HG02798 (cell line): ENCODE data around the gene NUBP2.

Experiments
- ATAC-seq: cut with Tn5 transposase; IDR thresholded peaks from one replicate; pipeline ENCODE4 v1.9.1; 2021; ENCODE audit warnings: mild to moderate bottlenecking; ENCODE audit not compliant: unreplicated experiment, poor library complexity

The NUBP2 gene

DNA sequence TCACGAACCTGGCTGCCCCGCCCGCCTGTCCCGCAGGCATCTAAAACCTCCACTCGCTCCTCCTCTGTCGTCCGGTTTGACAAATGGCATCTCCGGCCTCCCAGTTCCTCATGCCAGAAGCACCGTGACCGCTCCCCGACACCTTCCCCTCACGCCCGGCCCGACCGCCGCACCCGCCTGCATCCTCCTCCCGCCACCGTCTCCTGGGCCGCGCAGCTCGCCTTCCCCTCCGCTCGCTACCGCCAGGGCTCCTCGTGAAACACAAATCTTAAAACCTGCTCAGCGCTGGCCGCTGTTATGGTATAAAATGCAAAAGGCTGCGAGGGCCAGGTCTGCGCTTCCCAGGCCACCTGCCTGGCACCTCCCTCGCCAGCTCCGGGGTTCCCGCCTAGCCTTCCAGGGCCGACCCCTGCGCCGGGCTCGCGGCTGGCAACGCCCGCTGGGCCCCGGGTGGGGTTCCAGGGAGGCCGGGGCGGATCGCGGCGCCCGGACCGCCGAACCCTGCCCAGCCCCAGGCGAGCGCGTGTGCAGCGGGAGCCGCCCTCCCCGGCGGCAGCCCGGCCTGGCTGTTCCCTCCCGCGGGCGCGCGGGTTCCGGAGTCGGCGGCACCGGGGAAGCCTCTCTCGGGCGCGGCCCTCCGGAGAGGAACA, 877 bp upstream of the NUBP2 start:
- peak; percentile 1 for ATAC-seq

DNA sequence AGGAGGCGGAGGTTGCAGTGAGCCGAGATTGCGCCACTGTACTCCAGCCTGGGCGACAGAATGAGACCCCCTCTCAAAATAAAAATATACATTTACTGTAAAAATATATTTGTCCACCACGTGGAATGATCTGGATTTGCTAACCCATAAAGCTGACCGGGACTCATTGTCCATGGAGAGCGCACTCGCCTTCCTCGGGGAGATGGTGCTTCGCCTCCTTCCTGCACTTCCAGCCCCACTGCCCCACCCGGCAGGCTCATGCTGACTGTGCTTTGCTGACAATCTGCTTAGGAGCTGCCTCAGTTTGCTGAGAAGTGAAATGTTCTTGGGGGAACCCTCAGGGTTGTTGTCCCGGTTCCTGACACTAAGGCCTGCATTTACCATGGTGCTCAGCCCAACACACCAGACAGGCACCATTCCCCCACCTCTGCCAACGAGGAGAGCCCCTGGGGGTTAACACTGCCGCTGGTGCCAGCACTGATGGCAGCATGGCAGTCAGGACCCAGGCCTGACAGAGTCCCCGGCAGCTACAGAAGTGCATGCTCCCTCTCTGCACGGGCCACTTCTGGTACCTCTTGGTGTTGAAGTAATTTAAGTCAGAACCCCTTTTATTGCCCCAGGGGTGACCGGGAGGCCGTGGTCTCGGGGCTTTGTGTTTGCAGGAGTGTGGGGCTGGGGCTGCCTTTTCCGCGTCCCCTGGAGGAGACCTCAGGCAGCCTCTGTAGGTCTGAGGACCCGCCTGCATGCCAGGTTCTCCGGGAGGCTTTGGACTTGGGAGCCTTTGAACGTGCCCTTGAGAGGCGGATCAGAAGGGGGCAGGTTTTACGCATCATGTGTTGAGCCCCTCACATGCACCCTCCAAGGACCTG, 2.5 kb downstream of the NUBP2 start:
- no peak for ATAC-seq

DNA sequence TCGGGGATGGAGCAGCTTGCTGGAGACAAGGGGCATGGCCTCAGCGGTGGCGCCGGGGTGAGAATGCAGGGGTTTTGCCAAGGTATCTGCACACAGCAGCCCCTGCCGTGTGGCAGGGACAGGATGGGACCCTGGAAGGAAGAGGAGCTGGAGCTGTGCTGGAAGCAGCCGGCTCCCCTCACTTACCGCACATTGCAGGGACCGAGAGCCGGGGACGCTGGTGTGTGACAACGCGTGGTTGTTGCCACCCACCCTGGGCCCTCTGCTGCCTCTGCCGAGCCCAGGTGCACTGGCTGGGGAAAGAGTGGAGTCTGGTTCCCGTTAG, 3.0 kb downstream of the NUBP2 start:
- ATAC-seq, result no peak

DNA sequence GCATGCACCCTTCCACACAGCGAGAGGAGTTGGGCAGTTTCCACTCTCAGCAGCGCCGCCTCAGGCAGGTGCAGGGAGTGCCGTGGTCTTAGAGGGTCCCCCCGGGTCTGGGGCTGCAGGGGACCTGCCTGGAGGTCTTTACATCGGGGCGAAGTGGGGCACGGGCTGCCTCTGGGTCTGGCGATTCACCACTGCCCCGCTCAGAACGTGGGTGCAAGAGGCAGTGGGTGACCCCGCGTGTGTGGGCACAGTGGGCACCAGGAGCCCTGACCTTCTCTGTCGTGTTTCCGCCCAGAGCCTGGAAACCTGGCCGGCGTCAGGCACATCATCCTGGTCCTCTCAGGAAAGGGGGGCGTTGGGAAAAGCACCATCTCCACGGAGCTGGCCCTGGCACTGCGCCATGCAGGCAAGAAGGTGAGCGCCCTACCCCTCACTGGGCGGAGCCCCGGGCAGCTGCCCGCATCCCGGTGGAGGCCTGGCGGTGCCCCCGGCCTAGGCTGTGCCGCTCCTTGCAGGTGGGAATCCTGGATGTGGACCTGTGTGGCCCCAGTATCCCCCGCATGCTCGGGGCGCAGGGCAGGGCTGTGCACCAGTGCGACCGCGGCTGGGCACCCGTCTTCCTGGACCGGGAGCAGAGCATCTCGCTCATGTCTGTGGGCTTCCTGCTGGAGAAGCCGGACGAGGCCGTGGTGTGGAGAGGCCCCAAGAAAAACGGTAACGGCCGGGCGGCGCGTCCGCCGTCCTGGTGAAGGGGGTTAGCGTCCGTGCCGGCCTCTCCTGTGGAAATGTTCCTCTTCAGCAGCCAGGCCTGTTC, 3.7 kb downstream of the NUBP2 start:
- ATAC-seq, result no peak

DNA sequence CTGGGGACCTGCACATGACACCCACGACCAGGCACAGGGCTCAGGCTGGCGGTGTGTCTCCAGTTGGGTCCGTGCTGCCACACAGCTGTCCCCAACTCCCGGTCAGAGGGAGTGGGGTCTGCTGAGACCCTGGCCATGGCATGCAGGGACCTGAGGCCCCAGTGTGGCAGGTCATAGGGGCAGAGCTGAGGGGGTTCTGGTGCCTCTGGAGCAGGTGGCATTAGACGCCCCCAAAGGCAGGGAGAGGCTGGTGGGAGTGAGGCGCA, 4.2 kb downstream of the NUBP2 start:
- ATAC-seq, result no peak

DNA sequence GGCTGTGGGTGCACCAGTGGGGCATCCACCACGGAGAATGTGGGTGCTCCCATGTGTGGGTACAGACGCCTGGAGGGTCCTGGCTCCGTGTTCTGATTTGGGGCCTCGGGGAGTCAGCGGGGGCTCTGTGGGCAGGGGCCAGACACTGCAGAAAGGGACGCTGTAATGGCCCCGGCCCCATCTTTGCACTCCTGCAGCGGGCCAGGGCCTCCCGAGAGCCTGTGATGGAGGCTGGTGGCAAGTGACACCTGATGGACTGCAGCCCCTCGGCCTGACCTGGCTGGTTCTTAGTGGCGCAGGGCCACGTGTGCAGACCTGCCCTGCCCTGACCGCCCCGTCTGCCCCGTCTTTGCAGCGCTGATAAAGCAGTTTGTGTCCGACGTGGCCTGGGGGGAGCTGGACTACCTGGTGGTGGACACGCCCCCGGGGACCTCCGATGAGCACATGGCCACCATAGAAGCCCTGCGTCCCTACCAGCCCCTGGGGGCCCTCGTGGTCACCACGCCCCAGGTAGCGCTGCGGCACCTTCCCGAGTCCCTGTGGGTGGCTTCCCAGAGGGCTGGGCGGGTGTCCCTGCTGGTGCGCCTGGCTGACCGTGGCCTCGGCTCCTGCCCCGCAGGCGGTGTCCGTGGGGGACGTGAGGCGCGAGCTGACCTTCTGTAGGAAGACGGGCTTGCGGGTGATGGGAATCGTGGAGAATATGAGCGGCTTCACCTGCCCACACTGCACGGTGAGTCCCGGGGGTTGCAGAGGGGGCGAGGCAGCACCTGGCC, 4.7 kb downstream of the NUBP2 start:
- no peak for ATAC-seq

DNA sequence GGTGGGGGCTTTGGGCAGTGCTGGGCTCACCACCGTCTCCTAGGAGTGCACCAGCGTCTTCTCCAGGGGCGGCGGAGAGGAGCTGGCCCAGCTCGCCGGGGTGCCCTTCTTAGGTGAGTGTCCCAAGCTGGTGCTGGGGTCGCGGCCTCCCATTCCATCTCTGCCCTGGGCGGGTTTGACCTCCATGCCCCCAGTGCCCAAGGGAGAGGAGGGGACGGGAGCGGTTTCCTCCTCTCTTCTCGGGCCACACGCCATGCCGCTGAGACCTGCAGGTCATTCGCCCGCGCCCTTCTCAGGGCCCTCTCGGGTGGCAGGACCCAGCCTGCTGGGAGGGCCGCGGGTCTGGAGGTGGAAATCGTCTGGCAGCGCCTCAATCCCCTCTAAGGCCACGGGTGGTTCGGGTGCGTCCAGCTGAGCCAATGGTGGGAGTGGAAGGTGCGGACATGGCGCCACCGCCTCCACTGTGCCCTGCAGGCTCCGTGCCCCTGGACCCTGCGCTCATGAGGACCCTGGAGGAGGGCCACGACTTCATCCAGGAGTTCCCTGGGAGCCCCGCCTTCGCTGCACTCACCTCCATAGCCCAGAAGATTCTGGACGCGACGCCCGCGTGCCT, 5.4 kb downstream of the NUBP2 start:
- ATAC-seq, result no peak

DNA sequence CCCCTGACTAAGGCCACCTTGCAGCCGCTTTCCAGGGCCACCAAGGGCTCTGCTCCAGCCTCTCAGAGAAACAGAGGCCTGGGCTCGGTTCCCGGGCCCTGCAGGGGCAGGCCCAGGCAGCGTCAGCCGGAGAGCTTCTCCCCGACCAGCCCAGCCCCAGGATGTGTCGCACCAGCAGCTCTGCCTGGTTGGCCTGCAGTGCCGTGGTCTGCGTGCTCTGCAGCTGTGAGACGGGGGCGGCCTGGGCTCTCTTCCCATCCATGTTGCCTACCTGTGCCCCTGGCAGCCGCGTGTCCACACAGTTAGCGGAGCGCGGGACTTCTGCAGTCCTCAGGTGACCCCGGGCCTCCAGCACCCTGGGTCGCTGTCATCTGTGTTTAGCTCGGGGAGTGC, 5.9 kb downstream of the NUBP2 start:
- ATAC-seq, result no peak

DNA sequence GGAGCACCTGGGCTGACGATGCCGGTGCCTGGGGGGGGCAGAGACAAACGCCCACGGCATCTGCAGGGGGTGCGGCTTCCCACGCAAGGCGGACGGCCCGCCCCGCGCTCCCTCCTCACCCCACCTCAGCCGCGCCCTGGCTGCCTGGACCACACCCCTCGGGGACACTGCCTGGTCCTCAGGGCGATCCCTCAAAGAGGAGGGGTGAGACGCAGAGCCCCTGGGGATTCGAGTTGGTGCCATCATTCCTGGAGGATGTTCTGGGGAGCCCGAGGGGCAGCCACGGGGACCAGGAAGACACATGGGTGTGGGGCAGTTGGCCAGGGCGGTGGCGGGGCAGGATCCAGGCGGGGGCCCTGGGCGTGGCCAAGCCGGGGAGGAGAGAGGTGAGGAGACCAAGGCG, 6.9 kb downstream of the NUBP2 start:
- no peak for ATAC-seq

DNA sequence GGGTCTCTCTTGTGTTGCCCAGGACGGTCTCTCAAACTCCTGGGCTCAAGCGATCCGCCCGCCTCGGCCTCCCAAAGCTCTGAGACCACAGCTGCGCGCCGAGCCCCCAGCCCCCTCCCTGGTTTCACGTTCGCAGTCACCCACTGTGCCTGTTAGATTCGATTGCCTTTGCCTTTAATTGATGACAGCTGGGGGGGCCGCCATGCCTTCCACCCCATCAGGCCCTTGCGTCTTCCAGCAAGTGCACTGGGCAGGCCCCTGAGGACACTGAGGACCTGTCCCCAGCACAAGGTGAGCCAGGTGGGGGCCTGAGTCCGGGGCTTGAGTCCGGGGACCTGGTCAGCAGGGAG, 7.5 kb downstream of the NUBP2 start:
- no peak for ATAC-seq

DNA sequence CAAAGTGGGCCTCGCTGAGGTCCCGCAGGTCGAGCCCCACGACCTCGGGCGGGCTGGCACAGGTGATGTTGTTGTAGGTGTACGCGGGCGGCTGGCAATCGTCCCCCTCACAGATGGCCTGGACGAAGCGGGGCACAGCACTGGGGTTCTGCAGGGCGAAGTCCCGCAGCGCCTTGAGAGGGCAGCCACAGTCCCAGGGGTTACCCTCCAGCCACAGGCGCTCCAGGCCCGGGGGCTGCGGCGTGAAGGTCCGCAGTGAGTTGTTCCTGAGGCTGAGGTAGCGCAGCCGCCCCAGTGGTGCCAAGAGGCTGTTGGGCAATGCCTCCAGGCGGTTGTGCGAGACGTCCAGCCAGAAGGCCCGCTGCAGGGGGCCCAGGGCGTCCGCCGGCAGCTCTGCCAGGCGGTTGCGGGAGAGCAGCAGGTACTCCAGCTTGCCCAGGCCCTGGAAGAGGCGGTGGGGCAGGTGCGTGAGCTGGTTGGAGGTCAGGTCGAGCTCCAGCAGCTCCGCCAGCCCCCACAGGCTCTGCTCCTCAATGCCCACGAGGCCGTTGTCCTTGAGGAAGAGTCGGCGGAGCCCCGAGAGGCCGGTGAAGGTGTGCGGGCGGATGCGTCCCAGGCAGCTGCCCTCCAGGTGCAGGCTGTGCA, 8.0 kb downstream of the NUBP2 start:
- ATAC-seq, result no peak

DNA sequence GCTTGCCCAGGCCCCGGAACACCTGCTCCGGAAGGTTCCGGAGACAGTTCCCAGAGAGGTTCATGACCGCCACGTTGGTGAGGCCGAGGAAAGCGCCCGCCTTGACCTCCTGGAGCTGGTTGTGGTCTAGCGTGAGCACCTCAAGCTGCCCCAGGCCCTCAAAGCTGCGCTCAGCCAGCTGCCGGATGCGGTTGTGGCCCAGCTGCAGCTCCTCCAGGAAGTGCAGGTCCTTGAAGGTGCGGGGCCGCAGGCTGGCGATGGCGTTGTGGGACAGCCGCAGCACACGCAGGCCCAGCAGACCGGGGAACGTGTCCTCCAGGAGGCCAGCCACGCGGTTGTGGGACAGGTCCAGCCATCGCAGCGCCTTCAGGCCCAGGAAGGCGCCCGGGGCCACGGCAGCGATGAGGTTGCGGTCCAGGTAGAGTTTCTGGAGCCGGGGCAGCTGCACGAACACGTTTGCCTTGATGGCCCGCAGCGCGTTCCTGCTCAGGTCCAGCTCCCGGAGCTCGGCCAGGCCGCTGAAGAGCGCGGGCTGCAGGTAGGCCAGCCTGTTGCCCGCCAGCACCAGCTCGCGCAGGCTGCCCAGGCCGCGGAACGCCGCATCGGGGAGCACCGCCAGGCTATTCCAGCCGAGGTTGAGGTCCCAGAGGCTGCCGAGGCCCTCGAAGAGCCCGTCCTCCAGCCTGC, 8.6 kb downstream of the NUBP2 start:
- no peak for ATAC-seq

DNA sequence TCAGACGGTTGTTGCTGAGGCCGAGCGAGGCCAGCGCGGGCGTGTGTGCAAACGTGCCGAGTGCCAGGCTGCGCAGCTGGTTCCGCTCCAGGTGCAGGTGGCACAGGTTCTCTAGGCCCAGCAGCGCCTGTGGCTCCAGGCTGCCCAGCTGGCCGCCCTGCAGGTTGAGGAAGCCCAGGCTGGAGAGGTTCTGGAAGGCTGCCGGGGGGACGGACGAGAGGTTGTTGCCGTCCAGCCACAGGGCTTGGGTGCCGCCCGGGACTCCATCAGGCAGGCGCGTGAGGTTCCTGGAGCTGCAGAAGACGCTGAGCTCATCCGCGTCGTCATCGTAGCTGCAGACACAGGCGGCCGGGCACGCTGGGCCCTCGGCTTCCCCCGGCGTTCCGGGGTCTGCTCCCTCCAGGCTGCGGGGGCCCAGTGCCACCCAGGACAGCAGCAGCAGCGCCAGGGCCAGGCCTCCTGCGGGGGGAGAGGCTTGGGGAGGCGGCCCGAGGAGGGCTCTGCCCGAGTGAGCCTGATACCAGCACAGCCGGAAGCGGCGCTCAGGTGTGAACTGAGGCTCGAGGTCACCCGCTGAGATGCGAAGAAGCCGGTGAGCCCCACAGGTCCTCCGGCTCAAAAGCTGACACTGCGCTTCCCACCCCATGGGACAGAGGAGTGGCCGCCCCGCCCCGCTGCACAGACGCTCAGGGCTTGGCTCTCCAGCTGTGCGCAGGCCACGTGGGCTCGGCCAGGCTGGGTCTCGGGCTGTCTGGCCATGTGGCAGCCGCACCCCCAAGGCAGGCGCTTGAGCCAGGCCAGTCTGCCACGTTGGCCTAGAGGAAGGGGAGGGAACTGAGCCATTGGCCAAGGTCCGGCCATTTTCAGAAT, 9.4 kb downstream of the NUBP2 start:
- no peak for ATAC-seq

DNA sequence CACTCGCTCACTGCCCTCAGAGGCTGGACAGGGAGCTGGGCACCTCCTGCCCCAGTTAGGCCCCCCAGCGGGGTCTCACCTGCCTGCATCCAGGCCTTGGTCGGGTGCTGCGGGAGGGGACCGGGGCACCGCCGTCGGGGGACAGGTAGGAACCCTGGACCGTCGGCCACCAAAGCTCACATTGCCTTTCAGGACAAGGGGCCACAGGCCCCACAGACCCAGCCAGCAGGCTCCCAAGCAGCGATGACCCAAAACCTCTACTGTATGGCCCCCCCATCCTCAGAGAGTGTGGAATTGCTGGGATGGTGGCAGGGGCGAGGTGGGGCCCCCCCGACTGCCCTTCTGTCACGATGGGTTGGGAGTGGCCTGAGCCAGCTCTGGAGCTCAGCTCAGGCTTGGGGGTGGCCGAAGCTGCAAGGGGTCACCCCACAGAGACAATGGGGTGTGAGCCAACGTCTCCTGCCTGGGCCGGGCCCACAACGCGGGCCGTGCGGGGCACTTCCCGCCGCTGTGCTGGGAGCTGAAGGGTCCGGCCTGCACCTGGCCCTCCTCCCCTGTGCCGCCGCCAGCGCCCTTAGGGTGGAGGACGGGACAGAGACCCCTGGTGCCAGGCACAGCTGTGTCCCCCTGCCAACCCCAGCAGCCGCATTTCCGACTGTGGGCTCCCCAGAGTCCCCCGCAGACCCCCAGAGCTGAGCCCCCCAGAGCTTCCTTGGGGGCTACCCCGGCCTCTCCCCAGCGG, 10.2 kb downstream of the NUBP2 start:
- ATAC-seq, result no peak

DNA sequence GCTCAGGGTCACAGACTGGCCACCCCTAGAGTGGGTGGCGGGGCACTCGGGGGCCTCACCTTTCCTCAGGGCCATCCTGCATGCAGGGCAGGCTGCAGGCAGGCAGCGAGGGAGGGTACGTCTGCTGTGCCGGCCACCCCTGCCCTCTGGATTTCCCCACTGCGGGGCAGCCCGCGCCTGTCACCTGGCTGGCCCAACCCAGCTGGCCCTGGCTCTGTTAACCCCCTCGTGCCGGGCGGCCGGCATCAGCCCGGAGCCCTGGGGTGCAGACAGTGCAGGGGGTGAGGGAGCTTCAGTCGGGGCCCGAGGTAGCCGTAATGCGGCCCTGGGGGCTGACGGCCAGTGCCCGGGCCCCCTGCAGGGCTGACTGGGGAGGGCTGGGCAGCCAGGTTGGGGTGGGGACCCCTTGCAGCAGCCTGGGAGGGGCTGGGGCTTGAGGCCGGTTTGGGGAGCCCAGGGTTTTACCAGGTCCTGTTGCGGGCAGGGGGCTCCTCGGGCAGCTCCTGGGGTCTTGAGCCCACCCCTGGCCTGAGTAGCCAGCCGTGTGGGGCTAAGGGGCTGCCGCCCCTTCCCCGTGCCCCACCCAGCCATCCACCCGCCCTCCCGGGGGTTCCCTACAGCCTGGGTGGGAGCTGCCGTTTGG, 10.9 kb downstream of the NUBP2 start, which contains the start of gene IGFALS:
IGFALS (minus strand) TSS at position 128 of the 643 bp plus-strand sequence; CDS start at position 75, 53 bp downstream.
- no peak for ATAC-seq

DNA sequence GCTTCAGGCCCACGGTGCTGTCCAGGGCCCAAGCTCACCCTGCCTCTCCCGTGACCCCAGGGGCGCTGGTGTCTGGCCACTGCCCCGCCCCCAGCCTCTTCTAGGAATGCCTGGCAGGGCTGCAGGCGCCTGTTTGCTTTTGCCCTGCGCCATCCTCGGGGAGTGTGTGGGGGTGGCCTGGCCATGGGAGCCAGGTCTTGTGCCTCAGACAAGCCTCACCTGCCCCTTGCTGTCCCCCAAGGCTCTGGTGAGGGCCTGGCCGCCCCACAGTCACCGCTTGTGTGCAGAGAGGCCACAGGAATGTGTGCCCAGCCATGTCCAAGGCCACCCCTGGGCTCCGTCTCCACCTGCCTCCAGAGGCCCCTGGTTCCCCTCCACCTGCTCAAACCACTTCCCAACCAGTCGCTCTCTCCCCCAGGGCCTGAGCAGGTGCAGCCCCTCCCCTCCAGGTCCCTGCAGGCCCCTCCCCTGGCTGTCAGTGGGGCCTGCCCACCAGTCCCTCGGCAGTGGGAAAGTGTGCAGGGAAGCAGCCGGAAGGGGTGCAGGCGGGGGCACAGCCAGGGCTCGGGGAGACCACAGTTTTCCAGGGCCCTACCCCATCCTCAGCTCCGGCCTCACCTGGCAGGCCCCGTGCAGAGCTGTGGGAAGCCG, 11.6 kb downstream of the NUBP2 start:
- ATAC-seq, result no peak
